PFSK-1 (cell line): ENCODE data around the gene RAB40A.

Experiments
- FOXP2 ChIP-seq: optimal IDR thresholded peaks from 2 replicates; pipeline ENCODE3; 2011; ENCODE audit warnings: borderline replicate concordance, control low read depth, inconsistent platforms; ENCODE audit not compliant: insufficient read depth; ENCODE audit errors: extremely low read length, extremely low read depth
- TAF1 ChIP-seq: IDR thresholded peaks from 2 replicates; pipeline ENCODE4 v1.6.1; 2012; ENCODE audit warnings: low read length, control low read depth, borderline replicate concordance; ENCODE audit not compliant: insufficient read depth

DNA sequence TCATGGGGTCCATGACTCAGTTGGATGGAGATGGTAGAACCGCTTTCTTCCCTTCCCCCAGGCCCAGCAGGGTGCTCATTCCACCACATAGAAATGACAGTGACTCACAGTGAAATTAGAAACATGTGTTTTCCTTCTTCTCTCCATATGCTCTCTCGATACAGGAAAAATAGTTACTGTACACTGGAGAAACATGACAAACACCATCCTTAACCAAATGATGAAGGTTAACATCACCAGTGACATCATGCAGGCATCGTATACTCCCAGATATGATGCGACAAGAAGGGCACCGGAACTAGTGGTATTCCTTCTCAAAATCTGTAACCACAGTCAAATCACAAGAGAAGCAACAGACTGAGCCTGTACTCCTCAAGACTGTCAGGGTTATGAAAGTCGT, 11.7 kb upstream of the RAB40A start:
- TF ChIP-seq FOXP2, result no peak
- no peak for TF ChIP-seq TAF1
